Activated naive CD4-positive, alpha-beta T cell (primary cell): ENCODE data around the gene PPDPF.
"Not testable (repeated sequence)": the region's sequence is repeated elsewhere in the genome, so short reads cannot be mapped to it uniquely, and the experiment has no call there.

Experiments used
- DNase-seq, 4 experiments: peaks; one replicate each; lab custom pipeline; 2025; lab: John Stamatoyannopoulos, UW

The PPDPF gene

GRCh38 chr20:63520504-63520933 lies at the start of gene PPDPF:
Gene PPDPF (plus strand): TSS chr20:63520765. CDS start chr20:63521309, 544 bp downstream.
- DNase-seq: peak; percentile 60 to 86 (median 72)

DNA sequence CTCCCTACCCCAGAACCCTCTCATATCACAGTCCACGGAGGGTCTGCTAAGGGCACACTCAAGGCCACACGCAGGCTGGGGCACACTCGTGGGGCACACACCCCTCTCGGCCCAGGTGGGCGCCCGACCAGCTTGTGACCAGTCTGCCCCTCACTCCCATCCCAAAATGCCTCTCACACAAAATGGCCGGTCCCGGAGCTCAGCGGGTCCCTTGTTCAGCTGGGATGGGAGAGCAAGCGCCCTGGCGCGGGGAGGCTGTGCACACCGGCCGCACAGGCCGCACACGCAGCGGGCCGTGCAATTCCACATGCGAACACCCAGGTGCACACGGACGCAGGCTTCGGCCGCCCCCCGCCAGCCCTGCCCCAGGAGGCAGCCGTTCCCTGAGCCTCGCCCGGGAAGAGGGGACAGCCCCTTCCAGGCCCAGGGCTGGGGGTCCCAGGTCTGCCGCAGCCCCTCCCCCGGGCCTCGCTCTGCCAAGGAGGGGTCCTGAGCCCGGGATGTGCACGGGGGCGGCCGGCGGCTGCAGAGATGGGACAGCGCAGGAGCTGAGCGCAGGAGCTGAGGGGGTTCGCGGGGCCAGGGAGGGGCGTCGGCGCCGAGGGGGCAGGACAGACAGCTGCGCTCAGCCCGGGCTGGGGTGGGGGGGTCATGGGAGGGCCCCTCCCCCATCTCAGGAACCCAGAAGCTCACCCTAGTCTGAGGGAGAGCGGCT lies 49.4 kb upstream of the PPDPF start:
- no peak for DNase-seq

GRCh38 chr20:63471717-63471980 lies 48.9 kb upstream of the PPDPF start:
- DNase-seq: no peak

DNA sequence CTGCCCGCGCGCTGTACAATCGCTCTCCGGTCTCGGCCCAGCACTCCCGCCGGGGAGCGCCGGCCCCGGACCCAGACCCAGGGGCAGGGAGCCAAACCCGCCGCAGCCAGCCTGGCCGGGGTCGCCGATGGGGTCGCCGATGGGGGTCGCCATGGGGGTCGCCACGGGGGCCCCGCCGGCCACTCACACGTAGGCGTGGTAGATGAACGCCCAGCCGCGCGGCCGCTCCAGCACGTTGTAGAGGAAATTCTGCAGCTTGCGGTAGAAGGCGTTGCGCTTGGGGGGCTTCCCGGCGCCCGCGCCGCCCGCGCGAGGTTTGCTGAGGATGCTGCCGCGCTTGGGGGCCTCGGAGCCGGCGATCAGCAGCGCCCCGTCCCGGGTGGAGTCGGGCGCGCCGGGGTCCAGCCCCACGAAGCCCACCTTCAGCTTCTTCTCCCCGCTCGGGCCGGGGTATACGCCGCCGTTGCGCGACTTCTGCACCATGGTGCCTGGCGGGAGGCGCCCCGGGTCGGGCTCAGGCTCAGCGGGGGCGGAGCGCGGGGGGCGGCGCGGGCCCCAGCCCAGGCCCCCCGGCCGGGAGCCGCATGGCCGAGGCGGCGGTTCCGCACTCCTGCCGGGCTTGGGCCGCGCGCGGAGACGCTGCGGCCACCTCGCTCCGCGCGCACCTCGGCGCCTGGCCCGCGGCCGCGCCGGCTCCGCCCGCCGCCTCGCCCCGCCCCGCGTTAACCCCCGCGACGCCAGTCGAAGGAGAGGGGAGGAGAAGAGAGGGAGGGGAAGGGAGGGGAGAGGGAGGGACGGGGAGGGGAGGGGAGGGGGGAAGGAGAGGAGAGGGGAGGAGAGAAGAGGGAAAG lies 48.4 kb upstream of the PPDPF start, which contains the start of gene KCNQ2:
Gene KCNQ2, minus strand, starts transcription at position 675 of the 851 bp plus-strand sequence. Its CDS starts 192 bp downstream, at position 483.
- no peak for DNase-seq

DNA sequence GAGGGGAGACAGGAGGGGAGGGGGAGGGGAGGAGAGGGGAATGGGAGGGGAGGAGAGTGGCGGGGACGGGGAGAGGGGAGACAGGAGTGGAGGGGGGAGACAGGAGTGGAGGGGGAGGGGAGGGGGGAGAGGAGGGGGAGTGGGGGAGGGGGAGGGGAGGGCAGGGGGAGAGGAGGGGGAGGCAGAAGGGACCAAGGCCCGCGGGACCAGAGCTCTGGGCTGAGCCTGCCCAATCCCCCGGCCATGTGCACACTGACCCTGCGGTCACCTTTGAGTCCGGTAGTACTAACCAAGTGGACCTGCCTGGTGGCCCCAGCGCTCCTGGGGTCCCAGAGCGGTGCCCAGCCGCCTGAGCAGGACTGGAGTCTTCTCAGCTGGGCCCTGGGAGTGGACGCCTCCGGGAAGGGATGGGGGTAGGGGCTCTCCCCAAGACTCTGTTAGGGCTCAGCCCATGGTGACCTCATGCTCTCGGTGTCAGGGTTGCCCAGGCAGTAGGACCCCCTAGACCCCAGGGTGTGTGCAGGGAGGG lies 47.6 kb upstream of the PPDPF start:
- no peak for DNase-seq

DNA sequence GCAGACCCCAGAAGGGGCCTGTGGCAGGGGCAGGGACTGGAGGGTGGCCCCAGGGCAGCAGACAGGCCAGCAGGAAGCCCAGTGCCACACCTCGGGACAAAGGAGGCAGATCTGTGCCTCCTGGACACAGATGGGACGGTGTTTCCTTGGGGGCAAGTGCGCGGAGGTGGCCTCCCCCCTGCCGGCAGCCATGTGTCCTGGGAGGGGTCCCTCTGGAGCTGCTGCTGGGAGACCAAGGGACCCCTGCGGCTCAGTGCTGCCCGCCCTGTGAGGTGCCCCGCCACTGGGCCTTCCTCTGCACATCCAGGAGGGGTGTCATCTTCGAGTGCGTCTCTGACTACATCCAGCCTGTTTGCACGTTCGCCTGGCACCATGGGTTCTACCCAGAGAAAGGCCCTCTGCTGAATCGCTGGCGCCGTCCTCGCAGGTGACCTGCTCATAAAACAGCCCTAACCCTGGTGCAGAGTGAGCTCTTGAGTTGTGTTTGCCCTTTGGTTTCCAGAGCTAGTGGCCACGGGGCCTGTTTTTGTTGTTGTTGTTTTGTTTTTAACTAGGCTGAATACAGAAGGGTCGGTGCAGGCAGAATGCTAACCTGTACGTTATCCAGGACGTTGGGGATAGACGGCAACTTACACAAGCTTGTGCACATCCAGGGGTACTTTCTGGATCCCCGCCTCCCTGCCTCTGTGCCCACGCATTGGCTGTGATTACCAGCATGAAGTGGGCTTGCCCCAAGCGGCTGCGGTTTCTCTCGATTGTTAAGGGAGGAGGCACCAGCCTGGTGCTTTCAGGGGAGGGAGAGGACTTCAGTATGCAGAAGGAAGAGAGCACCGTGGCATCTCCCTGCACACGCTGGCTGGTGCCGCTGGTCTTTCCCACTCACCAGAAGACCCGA lies 46.8 kb upstream of the PPDPF start:
- no peak for DNase-seq

- DNase-seq: no peak
Measured at GRCh38 chr20:63475209-63475608, 45.4 kb upstream of the PPDPF start.

GRCh38 chr20:63477061-63477616 lies 43.4 kb upstream of the PPDPF start:
- DNase-seq: no peak

- DNase-seq: no peak
Measured at GRCh38 chr20:63477944-63478343, 42.6 kb upstream of the PPDPF start.

GRCh38 chr20:63478346-63479302 lies 41.9 kb upstream of the PPDPF start:
- DNase-seq: no peak

DNA sequence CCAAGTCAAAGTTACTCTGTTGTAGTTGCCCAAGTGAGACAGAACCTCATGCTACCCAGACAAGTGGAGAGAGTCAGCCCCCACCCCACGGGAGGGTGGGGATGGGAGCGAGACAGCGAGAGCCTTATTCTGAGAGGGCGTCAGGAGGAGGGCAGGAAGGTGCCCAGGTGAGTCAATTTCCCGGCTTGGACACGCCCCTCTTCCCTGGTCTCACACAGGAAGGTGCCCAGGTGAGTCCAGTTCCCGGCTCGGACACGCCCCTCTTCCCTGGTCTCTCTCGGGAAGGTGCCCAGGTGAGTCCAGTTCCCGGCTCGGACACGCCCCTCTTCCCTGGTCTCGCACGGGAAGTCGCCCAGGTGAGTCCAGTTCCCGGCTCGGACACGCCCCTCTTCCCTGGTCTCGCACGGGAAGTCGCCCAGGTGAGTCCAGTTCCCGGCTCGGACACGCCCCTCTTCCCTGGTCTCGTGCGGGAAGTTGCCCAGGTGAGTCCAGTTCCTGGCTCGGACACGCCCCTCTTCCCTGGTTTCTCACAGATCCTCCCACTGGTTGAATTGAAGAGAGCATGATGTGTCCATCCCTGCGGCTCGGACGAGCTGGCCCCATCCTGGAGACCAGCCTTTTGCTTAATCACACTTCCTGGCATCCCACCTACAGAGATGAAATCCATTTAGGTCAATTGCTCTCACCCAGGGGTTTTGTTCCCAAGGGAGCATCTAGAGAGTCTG lies 40.7 kb upstream of the PPDPF start:
- DNase-seq: not testable (repeated sequence)

- DNase-seq: no peak
Measured at GRCh38 chr20:63481503-63481902, 39.1 kb upstream of the PPDPF start.

DNA sequence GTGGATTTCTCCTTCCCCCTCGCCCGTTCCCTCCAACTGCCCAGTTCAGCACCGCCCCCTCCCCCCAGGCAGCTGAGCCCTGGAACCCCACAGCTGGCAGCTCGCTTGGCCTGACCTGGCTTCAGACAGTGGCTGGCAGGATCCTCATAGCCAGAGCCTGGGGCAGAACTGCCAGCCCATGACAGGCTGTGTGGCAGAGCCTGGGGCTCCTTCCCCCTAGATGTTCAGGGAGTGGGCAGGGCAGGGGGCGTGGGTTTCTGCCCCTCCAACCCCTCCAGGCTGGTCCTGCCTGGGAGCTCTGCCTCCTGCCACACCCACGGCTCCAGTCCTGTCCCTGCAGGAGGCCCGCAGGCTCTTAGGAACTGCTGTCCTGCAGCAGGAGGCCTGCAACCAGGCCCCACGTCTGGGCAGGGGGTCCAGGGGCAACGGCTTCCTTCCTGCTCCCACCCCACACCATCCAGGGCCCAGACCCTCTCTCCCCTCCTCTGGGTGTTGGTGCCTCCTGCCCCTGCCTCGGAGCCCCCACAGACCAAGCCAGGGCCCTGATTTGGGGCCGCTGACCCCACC lies 38.5 kb upstream of the PPDPF start:
- no peak for DNase-seq

DNA sequence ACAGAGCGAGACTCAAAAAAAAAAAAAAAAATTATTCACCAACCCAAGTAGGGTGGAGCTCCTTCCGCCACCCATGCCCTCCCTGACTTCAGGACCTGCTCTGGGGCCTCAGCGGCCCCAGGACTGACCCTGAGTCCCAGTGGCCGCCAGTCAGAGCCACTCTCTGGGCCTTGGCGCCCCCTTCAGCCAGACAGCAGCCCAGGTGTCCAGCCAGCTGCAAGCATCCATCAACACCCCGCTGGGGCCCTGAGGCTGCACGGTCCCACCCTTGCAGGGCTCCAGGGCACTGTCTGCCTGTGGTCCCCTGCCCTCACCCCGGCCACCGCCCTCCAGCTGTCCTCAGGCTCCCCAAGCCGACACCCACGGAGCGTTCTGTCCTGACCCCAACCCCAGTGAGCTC lies 36.7 kb upstream of the PPDPF start:
- no peak for DNase-seq

- no peak for DNase-seq
Measured at GRCh38 chr20:63484236-63484635, 36.3 kb upstream of the PPDPF start.

- no peak for DNase-seq
Measured at GRCh38 chr20:63484651-63485403, 35.7 kb upstream of the PPDPF start.

GRCh38 chr20:63486300-63486855 lies 34.2 kb upstream of the PPDPF start:
- DNase-seq: no peak

DNA sequence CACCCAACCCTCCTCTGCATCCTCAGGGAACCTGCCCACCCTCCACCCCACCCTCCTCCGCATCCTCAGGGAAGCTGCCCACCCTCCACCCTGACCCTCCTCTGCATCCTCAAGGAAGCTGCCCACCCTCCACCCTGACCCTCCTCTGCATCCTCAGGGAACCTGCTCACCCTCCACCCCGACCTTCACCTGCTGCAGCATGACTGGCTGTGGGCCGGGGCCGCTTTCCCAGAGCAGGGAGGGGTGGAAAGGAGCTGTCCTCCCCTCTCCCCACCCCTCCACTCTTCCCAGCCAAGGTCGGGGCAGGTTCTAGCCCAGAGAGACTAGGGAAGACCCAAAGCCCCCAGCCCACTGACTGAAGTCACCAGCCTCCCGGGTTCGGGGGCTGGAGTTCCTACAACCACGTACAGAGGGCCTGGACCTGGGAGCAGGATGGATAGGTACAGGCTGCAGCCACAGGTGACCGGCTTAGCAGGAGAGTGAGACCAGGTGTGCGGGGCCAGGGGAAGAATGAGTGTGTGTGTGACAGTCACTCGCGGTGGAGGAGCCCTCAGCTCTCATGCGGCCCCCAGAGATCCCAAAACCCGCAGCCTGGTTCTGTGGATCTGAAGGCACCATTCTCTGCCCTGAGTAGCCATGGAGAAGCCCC lies 33.3 kb upstream of the PPDPF start:
- no peak for DNase-seq
